ENCODE results near the gene SCN2A.
A peak's percentile ranks its signal among the peaks of the same experiment; 100 is the strongest.

SCN2A gene
- 0 to 0.13 reads per million in 2 donors for total RNA-seq

DNA sequence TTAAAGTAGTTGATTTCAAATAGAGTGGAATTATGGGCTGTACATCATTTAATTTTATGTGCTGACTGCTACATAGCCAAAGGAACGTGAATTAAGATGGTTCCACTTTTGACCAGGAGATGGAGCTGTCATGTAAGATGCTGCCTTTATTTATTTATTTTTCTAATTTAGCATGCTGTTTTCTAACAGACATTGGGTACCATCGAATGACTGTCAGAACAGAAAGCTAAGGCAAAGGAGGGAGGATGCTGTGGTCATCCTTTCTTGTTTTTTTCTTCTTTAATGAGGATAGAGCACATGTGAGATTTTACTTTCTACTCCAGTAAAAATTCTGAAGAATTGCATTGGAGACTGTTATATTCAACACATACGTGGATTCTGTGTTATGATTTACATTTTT is at the start of gene SCN2A:
Gene SCN2A, plus strand, starts transcription at position 185 of the 400 bp plus-strand sequence. CDS start 56,410 bp downstream, outside the sequence.
- peak in 1 of 5 experiments; percentile 38 for DNase-seq

GRCh38 chr2:165191096-165191728 is 48.0 kb upstream of the SCN2A start:
- DNase-seq = no peak

DNA sequence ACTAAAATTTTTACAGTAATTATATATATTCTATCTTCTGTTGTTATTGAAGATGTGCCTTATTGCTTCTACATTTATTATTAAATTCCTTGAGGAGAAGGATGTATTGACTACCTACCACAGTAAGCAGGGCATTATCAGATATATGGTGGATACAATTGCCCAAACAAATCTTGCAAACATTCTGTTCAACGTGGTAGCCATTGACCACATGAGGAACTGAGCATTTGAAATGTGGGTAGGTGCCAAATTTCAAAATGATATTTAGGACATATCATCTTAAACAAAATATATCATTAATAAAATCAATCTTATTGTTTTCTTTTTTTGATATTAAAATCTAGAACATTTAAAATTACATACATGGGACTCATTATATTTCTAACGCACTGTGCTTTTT is 46.5 kb upstream of the SCN2A start:
- DNase-seq = no peak

- DNase-seq = no peak
Observed at GRCh38 chr2:165193178-165193777, 45.9 kb upstream of the SCN2A start.

GRCh38 chr2:165196411-165196810 is 42.8 kb upstream of the SCN2A start:
- no peak for DNase-seq

GRCh38 chr2:165197346-165197745 is 41.9 kb upstream of the SCN2A start:
- no peak for DNase-seq

GRCh38 chr2:165198181-165198580 is 41.0 kb upstream of the SCN2A start:
- no peak for DNase-seq

DNA sequence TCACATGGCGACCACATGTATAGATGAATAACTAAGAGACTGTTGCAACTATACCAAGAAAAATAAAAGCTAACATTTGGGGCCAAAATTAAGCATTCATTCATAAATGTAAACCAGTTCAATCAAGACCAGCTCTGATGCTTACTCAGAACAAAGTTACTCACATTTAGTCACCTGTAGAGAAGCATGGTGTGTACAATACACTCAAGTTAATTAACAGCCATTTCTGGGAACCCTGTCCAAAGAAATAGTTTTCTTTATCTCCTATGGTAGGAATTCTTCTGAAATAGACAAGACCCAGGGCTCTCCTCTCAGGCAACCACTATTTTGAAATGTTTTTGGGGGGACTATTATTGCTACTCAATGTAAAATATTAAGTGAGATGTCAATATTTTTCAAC is 37.0 kb upstream of the SCN2A start:
- no peak for DNase-seq

GRCh38 chr2:165203689-165204559 is 35.3 kb upstream of the SCN2A start, which contains the start of gene SCN3A:
TSS of gene SCN3A (minus strand) at chr2:165204050. CDS start at chr2:165176394, 27,656 bp downstream.
- peak in 1 of 5 experiments; percentile 10 for DNase-seq

- no peak for DNase-seq
Observed at GRCh38 chr2:165205865-165206264, 33.3 kb upstream of the SCN2A start.

- no peak for DNase-seq
Observed at GRCh38 chr2:165208094-165208493, 31.1 kb upstream of the SCN2A start.

GRCh38 chr2:165214093-165214492 is 25.1 kb upstream of the SCN2A start:
- DNase-seq = no peak

GRCh38 chr2:165219481-165219880 is 19.7 kb upstream of the SCN2A start:
- DNase-seq = no peak

DNA sequence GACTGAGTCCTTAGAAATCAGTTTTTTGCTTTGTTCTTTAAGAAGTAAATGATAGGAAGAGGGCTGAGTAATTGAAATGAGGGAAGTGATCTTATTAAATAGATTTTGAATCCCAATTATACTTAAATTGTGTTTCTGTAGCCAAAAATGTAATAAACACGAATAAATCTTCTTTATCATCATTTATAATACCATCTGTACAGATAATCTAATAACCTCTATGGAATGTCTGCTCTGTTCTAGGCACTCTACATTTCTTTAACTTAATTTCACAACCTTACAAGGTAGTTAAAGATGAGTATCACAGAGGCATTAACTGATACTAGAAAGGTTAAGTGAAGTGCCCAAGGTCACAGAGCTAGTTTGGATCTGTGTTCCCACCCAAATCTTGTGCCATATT is 14.3 kb upstream of the SCN2A start:
- DNase-seq = no peak

- DNase-seq = no peak
Observed at GRCh38 chr2:165227571-165227970, 11.6 kb upstream of the SCN2A start.

DNA sequence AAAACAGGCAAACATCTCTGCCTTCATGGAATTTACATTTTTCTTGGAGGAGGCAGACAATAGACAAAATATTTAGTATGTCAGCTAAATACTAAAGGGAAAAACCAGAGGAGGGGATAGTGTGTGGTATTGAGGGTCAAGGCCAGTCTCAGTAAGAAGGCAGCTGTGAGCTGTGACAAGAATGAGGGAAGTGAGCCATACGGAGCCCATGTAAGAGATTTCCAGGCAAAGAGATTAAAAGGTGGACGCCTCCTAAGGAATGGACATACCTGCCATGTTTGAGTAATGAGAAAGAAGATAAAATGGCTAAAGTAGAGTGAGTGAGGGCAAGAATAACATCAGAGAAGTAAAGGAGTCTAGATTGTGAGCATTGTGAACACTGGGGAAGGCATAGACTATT is 2.2 kb upstream of the SCN2A start:
- DNase-seq = no peak

DNA sequence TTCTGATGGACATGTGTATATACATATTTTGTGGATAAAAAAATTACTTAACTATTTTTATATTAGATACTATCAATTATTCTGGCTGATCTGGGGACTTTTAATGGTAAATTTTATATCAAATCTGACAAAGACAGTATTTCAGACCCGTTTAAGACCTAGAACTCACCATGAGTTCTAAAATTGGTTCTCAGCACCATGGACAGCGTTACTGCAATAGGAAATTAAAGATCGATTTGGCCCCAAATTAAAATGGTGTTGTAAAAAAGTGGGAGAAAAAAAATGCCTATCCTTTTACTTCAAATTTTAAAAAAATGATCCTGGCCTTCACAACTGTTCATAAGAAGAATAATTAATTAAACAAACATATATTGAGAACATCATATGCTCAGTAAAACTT is 919 bp upstream of the SCN2A start:
- peak in 1 of 5 experiments; percentile 11 for DNase-seq

DNA sequence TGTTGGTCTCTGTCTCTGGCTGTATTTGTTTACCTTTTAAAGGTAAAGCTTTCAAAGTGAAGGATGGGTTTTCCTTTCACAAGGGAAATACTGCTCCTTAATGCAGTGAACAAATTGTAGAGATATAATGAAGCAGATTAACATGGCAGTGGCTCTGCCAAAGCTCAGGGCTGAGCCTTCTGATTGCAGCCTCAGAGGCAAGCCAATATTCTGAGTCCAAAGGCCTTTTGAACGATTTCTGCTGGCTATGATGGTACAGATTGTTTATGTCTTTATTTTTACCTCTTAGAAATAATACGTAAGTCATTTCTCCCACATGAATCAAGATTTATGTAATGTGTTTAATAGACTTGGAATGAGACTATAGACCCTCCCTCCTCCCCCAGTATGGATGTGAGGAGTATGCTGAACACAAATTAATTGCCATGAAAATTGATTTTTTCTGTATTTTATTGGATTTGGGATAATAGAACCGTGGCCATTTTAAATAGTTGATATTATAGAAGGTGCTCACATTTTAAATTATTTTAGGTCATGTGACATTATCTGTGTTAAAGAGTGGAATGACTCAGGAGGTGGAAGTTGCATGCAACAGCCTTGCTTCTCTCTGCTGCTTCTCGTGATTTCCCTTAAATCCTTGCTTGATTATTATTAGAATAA is 772 bp downstream of the SCN2A start:
- no peak for DNase-seq

DNA sequence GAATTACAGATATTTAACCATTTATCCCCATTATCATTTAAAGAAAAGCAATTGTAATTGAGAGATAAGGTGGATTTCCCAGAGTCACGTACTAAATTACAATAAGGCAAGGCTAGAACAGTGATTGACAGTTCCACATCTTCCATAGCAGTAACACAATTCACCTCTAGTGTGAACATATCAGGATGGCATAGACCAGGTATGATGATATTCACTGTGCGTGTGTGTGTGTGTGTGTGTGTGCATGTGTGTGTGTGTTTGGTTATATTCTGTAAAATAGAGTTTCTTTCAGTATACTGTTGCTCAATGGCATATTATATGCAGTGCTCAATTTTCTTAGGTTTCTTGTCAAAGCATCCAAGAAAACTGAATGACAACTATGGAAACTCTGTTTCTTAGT is 1.7 kb downstream of the SCN2A start:
- DNase-seq = no peak

DNA sequence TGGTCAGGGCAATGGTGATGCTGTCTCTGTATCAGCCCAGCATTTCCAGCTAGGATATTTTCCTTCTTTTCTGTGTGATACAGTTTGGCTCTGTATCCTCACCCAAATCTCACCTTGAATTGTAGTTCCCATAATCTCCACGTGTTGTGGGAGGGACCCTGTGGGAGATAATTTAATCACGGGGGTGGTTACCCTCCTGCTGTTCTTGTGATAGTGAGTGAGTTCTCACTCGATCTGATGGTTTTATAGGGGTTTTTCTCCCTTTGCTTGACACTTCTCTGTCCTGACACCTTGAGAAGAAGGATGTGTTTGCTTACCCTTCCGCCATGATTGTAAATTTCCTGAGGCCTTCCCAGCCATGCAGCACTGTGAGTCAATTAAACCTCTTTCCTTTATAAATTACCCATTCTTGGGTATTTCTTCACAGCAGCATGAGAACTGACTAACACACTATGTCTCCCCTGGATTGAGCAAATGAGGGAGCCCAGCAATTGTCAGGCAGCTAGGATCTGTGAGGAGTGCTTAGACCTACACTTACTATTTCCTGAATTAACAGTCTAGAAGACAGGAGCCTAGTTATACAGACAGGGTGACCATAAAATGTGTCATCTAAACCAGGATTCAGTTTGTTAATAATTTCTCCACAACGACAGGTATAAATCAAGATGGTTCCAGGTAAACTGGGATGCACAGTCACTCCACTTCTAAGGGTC is 6.0 kb downstream of the SCN2A start:
- DNase-seq = no peak

- no peak for DNase-seq
Observed at GRCh38 chr2:165248238-165248637, 9.0 kb downstream of the SCN2A start.

GRCh38 chr2:165251366-165251765 is 12.2 kb downstream of the SCN2A start:
- DNase-seq = no peak
